Medulla oblongata (tissue), 1 donor: ENCODE measurements around the gene DNASE1.
"Not testable (repeated sequence)": the region's sequence is repeated elsewhere in the genome, so short reads cannot be mapped to it uniquely, and the experiment has no call there.

Experiments used
- DNase-seq: peaks from one replicate; pipeline ENCODE4 v3.0.0-alpha.2; 2015; ENCODE audit errors: extremely low spot score

The DNASE1 gene, protein sequence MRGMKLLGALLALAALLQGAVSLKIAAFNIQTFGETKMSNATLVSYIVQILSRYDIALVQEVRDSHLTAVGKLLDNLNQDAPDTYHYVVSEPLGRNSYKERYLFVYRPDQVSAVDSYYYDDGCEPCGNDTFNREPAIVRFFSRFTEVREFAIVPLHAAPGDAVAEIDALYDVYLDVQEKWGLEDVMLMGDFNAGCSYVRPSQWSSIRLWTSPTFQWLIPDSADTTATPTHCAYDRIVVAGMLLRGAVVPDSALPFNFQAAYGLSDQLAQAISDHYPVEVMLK

DNA sequence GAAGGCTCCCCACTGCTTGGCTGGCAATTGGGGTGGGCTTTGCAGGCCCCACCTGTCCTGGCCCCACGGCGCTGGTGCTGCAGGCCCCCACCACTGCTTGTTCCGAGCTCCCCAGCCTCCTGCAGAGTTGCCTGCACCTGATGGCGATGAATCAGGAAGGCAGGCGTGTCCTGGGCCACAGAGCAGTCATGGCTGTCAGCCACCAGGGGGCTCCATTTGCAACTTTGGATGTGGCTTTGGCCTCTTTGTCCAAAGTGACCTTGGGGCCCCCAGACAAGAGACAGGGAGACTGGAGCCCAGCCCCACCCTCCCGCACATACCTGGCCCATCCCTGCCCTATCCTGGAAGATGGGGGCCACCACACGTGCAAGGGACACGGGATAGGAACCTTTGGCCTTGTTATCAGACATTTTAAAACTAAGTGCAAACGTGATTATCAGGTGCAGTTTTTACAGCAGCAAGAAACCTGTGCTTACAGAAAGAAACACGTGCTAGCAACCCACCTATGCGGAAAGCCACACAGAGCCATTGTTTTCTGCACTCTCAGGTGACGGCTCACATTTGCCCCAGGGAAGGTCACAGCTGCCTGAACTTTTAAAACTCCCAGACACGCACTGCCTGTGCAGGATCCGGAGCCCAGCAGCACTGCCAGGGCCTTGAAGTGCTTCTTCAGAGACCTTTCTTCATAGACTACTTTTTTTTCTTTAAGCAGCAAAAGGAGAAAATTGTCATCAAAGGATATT, at the start of gene DNASE1:
Gene DNASE1, plus strand, starts transcription at position 443 of the 743 bp plus-strand sequence. CDS start 683 bp downstream, outside the sequence.
- DNase-seq = peak; percentile 60

DNA sequence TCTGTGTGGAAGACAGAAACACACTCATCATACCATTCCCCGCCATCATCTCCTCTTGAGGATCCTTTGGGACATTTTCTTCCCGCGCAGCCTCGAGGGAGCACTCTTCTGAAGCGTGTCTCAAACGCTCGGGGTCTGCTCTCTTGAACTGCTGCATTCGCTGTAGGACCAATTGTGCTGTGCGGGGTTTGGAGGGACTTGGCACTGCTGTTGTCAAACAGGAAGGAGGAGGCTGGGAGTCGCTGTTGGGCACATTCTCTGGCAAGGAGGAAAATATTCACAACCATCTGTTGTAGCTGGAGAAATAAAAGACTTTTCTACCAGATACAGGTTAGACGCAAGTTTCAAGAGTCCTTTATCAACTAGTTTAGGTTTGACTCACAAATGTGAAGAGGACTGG, 48.0 kb upstream of the DNASE1 start:
- DNase-seq = no peak

DNA sequence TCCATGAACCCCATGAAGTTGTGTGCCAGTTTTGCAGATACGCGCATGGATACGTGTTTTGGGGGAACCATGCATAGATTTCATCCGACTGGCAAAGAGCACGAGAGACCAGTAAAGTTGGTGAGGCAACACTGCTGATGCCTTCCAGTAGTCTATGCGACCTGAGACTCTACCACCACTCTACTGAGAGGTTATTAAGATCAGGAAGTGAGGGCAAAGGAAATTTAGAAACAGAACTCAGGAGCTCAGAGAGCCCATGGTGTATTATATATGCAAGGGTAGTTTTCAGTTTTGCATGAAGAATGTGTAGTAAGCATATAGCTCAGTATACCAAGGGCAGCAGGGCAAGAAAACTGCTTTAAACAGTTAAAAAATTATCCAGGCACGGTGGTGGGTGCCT, 47.3 kb upstream of the DNASE1 start:
- DNase-seq = no peak

DNA sequence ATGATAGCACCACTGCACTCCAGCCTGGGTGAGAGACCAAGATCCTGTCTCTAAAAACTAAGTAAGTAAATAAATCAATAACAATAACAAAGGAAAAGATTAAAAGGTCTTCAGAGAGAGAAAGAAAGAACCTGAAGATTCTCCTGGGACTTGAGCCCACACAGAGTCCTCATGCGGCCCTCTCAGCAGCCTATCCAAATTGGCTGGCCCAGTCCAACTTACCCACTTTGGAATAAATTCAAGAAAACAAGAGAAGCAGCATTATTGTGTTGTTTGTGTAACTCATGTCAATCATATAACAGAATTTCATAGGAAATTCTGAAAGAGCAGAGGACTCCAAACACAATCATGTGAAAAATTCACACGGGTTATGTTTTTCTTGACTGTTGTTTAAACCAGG, 46.9 kb upstream of the DNASE1 start:
- DNase-seq = no peak

DNA sequence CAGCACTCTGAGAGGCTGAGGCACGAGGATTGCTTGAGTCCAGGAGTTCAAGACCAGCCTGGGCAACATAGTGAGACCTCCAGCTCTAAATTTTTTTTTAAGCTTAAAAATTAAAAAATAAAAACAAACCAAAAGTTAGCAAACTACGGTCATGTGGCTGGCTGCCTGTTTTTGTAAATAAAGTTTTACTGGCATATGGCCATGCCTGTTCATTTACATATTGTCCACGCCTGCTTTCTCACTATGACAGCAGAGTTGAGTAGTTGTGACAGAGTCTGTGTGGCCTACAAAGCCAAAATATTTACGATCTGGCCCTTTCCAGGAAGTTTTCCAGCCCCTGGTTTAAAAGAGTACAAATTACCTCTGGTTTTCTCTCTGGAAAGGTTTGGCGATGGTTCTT, 46.4 kb upstream of the DNASE1 start:
- DNase-seq = no peak

DNA sequence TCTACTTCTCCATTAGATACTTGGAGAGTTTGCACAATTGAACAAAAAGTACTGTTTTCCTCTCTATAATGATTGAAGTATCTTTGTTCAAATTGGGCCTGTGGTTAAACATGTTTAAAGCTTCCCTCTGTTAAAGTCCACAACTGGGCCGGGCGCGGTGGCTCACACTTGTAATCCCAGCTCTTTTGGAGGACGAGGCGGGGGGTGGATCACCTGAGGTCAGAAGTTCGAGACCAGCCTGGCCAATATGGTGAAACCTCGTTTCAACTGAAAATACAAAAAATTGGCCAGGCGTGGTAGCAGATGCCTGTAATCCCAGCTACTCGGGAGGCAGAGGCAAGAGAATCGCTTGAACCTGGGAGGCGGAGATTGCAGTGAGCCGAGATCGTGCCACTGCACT, 45.5 kb upstream of the DNASE1 start:
- DNase-seq = not testable (repeated sequence)

DNA sequence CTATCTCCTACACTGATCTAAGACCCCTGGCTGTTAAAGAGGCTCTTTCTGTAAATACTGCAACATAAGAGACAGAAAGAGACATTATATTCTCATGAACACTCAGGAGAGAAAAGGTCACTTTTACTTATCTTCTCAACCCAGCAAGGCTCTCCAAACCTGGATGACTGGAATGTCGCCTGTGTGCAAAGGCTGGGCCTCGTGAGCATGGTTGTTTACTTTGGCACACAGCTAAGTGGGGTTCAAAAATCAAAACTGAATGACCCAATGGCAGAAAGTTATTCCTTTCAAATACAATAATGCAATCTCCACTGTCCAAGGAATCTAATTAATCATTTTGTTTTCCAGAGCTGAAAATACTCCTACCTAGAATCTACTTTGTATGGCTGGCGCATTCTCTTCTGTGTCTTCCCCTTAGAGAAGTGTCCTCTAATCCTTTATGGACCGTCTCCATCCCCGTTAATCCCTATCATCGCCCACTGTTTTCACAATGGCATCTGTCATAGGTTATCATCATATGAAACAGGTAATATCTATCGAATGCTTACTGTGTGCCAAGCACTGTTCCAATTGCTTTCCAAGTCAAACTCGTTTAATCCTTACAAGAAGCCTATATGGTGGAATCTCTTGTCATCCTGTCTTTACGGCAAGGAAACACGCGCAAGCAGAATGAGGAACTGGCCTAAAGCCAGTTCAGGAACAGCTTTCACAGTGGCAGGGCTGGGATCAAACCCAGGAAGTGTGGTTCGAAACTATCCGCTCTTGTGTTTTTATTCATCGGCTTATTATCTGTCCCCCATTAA, 44.4 kb upstream of the DNASE1 start:
- DNase-seq = peak; percentile 17

DNA sequence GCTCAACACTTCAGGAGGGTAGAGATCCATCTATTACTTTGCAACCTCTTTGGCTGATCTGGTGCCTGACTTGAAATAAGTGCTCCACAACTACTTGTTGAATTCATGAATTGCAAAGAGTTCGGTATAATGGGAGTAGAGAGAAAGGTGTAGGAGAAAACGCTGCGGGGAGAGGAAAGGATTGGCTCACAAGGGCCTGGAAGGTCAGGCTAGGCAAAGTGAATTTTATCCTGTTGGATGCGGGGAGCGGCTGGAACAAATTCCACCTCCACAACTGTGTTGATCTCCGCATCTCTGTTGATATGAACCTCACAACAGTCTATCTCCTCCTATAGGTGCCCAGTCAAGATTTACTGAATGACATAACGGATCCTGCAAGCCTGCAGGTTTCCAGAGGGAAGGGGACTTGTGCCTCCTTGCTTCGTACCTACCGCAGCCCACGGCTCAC, 43.8 kb upstream of the DNASE1 start:
- DNase-seq = peak; percentile 3

DNA sequence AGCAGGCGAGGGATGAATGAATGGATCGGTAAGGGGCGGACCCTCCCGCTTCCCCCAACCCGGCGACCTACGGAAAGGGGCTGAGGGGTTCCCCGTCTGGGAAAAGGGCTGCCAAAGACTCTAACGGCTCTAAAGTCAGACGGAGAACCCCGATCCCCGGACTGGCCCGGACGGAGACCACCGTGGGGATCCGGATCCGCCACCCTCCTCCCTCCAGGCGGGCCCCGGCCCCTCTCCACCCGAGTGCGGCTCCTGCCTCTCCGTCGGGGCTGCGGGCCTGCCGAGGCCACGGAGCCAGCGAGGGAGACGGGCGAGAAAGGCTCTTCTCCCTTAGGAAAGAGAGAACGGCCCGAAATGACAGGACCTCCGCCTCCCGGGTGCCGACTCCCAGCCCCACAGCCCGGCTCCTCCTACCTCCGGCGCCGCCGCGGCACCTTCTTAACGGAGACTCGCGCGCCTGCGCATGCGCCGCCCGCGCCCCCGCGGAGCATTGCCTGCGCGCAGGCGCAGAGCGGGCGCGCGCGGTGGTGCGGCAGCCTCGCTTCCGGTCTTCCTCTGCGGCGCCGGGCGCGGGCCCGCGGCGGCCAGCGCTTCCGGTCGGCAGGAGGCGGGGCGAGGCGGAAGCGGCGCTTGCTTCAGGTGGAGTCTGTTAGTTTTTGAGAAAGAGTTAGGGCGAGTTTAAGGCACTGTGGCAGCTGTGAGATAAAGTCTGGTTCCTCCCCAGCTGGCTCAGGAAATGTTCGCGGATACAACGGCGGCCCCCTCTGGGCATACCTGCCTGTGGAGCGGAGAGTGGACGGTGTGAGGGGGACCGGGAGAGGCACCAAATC, 43.1 kb upstream of the DNASE1 start, which contains the start of gene SLX4:
Gene SLX4, minus strand, starts transcription at position 461 of the 830 bp plus-strand sequence. CDS start 2,642 bp downstream, outside the sequence.
- peak; percentile 92 for DNase-seq

DNA sequence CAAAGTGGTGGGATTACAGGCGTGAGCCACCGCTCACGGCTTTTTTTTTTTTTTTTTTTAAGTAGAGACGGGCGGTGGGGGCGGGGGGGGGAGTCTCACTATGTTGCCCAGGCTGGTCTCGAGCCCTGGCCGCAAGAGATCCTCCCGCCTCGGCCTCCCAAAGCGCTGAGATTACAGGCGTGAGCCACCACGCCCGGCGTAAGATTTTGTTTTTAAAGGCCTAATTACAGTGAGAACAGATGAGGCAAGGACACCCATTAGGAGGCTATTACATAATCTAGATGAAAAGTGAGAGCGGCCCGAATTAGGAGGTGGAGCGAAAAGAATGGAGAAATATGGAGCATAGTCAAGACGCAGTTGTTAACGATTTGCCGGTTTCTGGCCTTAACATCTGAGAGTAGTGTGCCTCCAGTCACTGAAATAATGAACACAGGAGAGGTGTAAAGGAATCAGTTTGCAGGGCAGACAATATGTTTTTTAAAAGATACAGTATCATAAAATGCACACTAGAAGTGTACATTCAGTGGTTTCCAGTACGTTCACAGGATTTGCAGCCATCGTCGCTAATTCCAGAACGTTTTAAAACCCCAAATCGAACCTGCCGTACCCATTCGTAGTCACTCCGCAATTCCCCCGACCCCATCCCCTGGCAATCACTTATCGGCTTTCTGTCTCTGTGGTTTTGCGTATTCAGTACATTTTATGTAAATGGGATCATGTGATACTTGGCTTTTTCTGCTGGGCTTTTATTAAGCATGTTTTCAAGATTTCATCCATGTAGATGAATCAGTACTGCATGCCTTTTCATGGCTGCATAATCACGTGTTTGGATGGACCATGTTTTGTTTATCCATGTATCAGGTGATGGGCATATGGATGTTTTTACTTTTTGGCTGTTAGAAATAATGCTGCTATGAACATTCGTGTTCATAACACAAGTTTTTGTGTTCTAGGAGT, 41.7 kb upstream of the DNASE1 start:
- no peak for DNase-seq

DNA sequence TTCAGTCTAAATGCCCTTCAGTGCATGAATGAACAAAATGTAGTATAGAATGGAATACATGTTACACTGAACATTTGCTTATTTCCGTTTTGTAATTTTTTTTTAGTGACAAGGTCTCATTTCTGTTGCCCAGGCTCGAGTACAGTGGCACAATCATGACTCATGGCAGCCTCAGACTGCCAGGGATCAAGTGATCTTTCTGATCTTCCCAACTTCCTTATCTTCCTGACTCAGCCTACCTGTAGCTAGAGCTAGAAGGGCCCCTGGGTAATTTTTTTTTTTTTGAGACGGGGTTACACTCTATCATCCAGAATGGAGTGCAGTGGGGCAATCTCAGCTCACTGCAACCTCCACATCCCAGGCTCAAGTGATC, 35.7 kb upstream of the DNASE1 start:
- no peak for DNase-seq

DNA sequence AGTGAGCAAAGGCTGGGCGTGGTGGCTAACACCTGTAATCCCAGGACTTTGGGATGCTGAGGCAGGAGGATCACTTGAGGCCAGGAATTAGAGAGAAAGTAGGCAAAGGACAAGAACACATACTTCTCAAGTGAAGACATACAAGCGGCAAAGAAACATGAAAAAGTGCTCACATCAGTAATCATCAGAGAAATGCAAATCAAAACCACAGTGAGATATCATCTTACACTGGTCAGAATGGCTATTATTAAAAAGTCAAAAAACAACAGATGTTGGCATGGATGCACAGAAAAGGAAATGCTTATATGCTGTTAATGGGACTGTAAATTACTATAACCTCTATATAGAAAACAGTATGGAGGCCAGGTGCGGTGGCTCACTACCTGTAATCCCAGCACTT, 30.8 kb upstream of the DNASE1 start:
- DNase-seq = no peak

DNA sequence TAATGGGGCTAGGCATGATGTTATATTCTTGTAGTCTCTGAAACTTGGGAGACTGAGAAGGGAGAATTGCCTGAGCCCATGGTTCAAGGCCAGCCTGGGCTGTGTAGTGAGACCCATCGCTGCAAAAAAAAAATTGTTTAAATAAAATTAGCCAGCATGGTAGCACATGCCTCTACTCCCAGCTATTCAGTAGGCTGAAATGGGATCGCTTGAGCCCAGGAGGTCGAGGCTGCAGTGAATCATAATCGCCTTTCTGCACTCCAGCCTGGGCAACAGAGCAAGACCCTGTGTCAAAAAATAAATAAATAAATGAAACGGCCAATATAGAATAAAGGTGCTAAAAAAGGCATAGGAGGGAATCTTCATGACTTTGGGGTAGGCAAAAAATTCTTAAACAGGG, 29.2 kb upstream of the DNASE1 start:
- DNase-seq = no peak

DNA sequence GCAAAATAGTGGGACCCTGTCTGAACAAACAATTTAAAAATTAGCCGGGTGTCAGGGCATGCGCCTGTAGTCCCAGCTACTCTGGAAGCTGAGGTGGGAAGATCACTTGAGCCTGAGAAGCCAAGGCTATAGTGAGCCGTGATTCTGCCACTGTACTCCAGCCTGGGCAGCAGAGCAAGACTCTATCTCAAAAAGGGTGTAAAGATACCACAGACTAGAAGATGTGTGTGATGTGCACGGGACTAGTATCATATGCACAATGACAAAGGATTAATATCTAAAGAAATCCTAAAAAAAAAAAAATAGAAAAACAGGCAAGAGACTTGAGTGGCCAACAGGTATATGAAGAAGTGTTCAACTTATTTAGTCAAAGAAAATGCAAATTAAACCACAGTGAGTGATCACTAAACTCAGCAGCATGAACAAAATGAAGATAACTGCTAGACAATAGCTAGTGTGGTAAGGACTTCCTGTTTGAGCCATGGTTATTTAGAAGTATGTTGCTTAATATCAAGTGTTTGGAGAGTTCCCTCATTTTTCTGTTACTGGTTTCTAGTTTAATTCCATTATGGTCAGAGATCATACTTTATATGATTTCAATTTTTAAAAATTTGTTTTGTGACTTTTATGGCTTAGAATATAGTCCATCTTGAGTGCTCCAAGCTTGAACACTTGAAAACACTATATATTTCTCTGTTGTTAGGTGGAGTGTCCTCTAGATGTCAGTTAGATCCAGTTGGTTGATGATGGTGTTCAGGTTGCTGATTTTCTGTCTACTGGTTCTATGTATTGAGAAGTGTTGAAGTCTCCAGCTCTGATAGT, 28.4 kb upstream of the DNASE1 start:
- DNase-seq = no peak

DNA sequence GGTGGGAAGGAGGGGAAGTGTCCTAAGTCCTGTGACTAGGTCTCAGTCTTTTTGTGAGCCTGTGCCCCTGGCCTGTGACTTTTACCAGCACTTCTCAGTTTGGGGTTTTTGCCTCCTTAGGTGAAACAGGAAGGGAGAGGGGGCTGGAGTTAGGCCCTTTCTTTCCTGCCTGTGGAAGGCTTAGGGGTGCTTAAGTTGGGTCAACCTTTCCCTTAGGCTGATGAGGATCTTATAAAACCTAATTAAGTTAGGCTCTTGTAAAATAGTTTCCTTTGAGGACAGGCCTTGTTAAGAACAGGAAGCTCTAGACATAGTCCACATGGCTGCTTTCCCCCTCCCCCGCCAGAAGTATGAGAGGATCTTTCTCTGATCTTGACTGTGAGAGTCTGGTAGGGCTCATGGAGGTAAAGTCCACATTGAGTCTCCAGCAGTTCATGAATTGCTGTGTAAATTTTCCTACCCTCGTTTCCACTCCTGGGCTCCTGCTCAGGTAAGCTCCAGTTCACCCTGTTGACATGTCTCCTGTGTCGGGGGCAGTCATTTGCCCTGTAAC, 17.0 kb upstream of the DNASE1 start:
- no peak for DNase-seq

DNA sequence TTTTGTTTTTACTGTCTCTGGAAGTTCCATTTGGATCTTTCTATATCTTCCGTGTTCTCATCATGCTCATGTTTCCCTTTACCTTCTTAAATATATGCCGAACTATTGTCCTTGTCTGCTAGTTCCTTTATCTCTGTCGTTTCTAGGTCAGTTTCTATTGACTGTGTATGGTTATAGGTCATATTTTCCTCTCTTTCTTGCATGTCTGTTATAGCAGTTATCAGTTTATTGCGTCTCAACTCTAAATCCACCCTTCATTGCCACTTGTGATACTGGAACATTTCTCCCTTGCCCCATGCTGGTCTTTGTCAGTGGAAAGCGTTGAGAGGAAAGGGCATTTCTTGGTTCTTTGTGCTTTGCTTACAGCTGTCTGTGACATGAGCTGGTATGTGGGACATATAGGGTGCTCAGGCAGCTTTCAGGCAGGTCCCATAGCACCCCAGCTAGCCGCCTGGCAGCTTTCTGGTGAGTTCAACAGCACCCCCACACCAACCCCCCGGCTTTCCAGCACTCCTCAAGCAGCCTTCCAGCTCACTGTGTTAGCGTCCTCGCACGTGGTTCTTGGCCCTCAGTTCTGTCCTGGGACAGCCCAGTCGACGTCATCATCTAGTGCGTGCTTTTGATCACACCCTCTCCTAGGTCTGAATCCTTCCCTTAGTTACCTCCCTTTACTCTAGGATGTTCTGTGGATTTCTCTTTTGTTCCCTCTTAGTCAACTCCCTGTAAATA, 15.4 kb upstream of the DNASE1 start:
- DNase-seq = no peak

DNA sequence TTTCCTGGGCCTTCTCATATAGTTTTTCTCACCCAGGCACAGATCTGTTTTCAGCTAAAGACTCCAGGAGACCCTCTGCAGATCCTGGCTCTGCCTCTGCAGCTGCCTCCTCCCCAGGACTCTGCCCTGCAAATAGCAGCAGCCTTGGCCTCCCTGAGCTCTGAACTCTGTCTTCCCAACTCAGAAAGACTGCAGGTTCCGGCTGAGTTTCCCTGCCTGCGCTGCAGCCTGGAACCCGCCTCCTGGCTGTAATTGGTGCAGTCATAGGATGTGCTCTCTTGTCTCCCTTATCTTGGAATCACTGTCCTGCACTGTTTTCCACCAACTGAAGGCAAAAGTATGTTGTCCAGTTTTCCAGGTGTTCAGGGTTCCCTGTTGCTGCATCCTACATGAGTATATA, 14.3 kb upstream of the DNASE1 start:
- no peak for DNase-seq
